Gastroesophageal sphincter (tissue), 4 donors: ENCODE data around the gene IL10. TPM values are rescaled to one million over a fixed set of nuclear protein-coding genes. Genes with fewer than 3 reads are reported as not detected.

Experiments
- ATAC-seq: fragments of 150-250 bp; one replicate; pipeline ENCODE4 v1.9.1; 2016; ENCODE audit warnings: mild to moderate bottlenecking, moderate library complexity
- H3K27ac ChIP-seq, 4 donors: fragments of 200-600 bp; sonication (generic) in 3 of 4; 1 replicate in 3 of 4; 2 replicates in 1 of 4; pipeline ENCODE4 v1.5.1; 2016 to 2019
- H3K27me3 ChIP-seq: fragments of 200-600 bp; sonication (generic); one replicate; pipeline ENCODE4 v1.5.1; 2019
- H3K36me3 ChIP-seq, 2 donors: fragments of 200-600 bp; sonication (generic); one replicate each; pipeline ENCODE4 v1.5.1; 2019; ENCODE audit warnings: control low read depth in 1 of 2
- H3K4me1 ChIP-seq, 3 donors: fragments of 200-600 bp; sonication (generic); 1 replicate in 2 of 3; 2 replicates in 1 of 3; pipeline ENCODE4 v1.5.1; 2016 to 2019; ENCODE audit warnings: control low read depth in 2 of 3
- H3K4me3 ChIP-seq, 2 donors: fragments of 200-600 bp; sonication (generic); one replicate each; pipeline ENCODE4 v1.5.1; 2019; ENCODE audit warnings: mild to moderate bottlenecking in 1 of 2, moderate library complexity in 1 of 2
- H3K9me3 ChIP-seq, 3 donors: fragments of 200-600 bp; sonication (generic); one replicate each; pipeline ENCODE4 v1.5.1; 2017 to 2019; ENCODE audit warnings: control low read depth in 2 of 3
- CTCF ChIP-seq, 4 experiments: fragments of 200-600 bp in 2 of 4; fragments of 450-650 bp in 2 of 4; sonication (generic) in 1 of 4; IDR thresholded peaks; one replicate each; pipeline ENCODE4 v1.5.1; 2017 to 2019; ENCODE audit warnings: antibody characterized with exemption in 4 of 4, mild to moderate bottlenecking in 2 of 4, moderate library complexity in 2 of 4
- EP300 ChIP-seq: sonication (generic); formaldehyde crosslinking; IDR thresholded peaks from one replicate; pipeline ENCODE4 v1.6.1; 2017; ENCODE audit warnings: antibody characterized with exemption, mild to moderate bottlenecking
- POLR2A ChIP-seq, 2 donors: fragments of 450-650 bp; IDR thresholded peaks; one replicate each; pipeline ENCODE4 v1.6.1; 2017; ENCODE audit warnings: antibody characterized with exemption in 2 of 2, mild to moderate bottlenecking in 2 of 2, moderate library complexity in 1 of 2
- POLR2AphosphoS5 ChIP-seq: sonication (generic); formaldehyde crosslinking; IDR thresholded peaks from one replicate; pipeline ENCODE4 v1.6.1; 2017; ENCODE audit warnings: antibody characterized with exemption
- WGBS, 2 donors: methylation state at CpG; one replicate each; pipeline ENCODE4 v1.1.5; 2018; ENCODE audit warnings: low coverage in 1 of 2; 5-methylcytosine and 5-hydroxymethylcytosine counted together
- small RNA-seq, 4 donors: library from RNA; depleted of rRNA; stranded (forward); fragments of <200 nt; gene quantifications; one replicate each; pipeline ENCODE3, GENCODE V24; 2016
- total RNA-seq, 4 donors: library from RNA; depleted of rRNA; stranded (reverse); fragments of >200 nt; gene quantifications; one replicate each; pipeline ENCODE4 v1.1.0, GENCODE V29; 2016

Gene IL10
- total RNA-seq, 4 donors from 2014 or later = 0.45 to 9.3 (median 2.3) TPM

DNA sequence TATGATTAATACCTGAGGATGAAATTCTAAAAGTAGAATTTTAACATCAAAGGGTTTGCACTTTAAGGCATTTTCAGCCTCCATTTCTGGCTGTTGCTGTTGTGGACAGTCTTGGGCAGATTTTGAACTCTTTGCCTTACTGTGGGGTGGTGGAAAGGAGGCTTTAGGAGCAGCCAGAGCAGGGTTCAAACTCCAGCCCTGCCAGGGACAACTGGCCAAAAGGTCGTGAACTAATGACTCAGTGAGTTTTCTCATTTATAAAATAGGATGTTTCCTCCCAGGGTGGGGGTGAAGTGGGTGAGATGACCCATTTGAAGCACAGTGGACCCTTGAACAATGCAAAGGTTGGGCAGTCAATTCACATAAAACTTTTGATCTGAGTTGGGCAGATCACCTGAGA is 50.8 kb downstream of the IL10 start:
- no peak overlapping the region for H3K27ac ChIP-seq
- H3K9me3 ChIP-seq = no peaks in the 10 kb centered on the region
- no peaks in the 10 kb centered on the region for H3K27me3 ChIP-seq
- WGBS, 2 donors = 83% methylated on average over 1 of the region's 1 CpG; no CpG with 5 or more reads in 1 of the 2 donors
- H3K4me1 ChIP-seq = peaks cover 8 to 86% (median 24%) of the 10 kb centered on the region in 3 donors
- ATAC-seq = no peak
- TF ChIP-seq EP300 (no peak), POLR2AphosphoS5 (no peak), POLR2A (IDR thresholded peaks at IDR 0.05) (no peak), CTCF (IDR thresholded peaks at IDR 0.05) (no peak)
- H3K36me3 ChIP-seq = no peaks in the 10 kb centered on the region
- no peak overlapping the region for H3K4me3 ChIP-seq

DNA sequence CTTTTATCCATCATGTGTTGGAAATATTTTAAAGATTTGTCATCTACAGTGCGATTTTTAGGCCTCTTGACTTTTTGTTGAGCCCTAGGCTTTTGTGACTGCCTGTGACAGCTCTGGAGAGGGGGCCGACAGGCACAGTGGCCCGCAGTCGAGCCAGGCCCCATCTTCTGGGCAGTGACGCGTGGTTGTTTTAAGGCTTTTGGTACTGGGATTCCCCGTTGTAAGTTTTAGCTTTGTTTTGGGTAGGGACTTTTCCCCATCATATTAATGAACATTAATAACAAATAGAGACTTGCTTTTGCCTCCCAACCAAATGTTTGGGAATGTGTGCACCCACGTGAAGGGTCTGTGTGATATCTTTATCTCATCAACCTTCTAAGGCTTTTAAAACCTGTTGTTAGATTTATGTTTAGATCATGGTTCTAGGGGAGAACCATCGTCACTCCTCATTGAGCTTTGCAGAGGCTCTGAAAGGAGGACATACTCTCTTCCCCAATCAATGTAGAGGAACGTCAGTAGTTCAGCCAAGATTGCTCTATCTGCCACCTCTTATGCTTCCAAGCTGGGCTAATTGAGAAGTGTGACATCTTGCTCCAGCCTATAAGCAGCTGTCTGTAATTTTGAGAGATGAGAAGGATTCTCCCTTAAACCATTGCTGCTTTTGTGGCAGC is 53.0 kb downstream of the IL10 start:
- ATAC-seq = no peak
- Histone ChIP-seq H3K27me3 (no peaks in the 10 kb centered on the region), H3K4me1 (peaks cover 14 to 86% (median 24%) of the 10 kb centered on the region in 3 donors), H3K27ac (no peak overlapping the region), H3K9me3 (no peaks in the 10 kb centered on the region), H3K36me3 (no peaks in the 10 kb centered on the region), H3K4me3 (no peak overlapping the region)
- 74 to 75% methylated on average over 9 of the region's 10 CpGs for WGBS, 2 donors
- TF ChIP-seq POLR2AphosphoS5 = no peak
- no peak for TF ChIP-seq POLR2A (IDR thresholded peaks at IDR 0.05)
- no peak for TF ChIP-seq CTCF (IDR thresholded peaks at IDR 0.05)
- TF ChIP-seq EP300 = no peak

- no peaks in the 10 kb centered on the region for H3K36me3 ChIP-seq
- H3K27ac ChIP-seq = no peak overlapping the region
- TF ChIP-seq CTCF (IDR thresholded peaks at IDR 0.05) (no peak), POLR2A (IDR thresholded peaks at IDR 0.05) (no peak), POLR2AphosphoS5 (no peak), EP300 (no peak)
- no peaks in the 10 kb centered on the region for H3K27me3 ChIP-seq
- H3K9me3 ChIP-seq = no peaks in the 10 kb centered on the region
- peaks cover 17 to 85% (median 20%) of the 10 kb centered on the region in 3 donors for H3K4me1 ChIP-seq
- H3K4me3 ChIP-seq = no peak overlapping the region
- WGBS, 2 donors = 87 to 100% methylated on average over 1 of the region's 1 CpG
- no peak for ATAC-seq
Observed at GRCh38 chr1:206717674-206717989, 54.7 kb downstream of the IL10 start.

Small RNA genes within 50 kb of the gene (small RNA-seq; reads per million reads assigned to genes)
- gene RF00019 = 0 reads per million in 4 donors

Other genes starting within 250 kb of the IL10 start
- 10 to 100 TPM; 43.7 to 60.1 (median 52.6) TPM for gene EIF2D, start 160.0 kb downstream of the IL10 start, total RNA-seq
- 10 to 100 TPM in 1 of 4 donors, 1 to 10 TPM in 3; 5.0 to 14.9 (median 8.4) TPM for gene DYRK3, start 137.0 kb downstream of the IL10 start, total RNA-seq
- 10 to 100 TPM; 45.0 to 77.4 (median 55.5) TPM for gene MAPKAPK2, start 87.6 kb downstream of the IL10 start, total RNA-seq
- gene IL19, start 1.7 kb downstream of the IL10 start, total RNA-seq = under 1 TPM in 1 of 4 donors, not detected in 3; 0.27 TPM
- gene IL20, start 93.1 kb upstream of the IL10 start, total RNA-seq = not detected
- not detected for gene IL24, start 124.9 kb upstream of the IL10 start, total RNA-seq
- gene FCMR, start 149.4 kb upstream of the IL10 start, total RNA-seq = 1 to 10 TPM in 3 of 4 donors, not detected in 1; 1.0 to 4.1 (median 1.6) TPM
- 100 to 1,000 TPM in 1 of 4 donors, under 1 TPM in 3; 0.16 to 256 (median 0.35) TPM for gene PIGR, start 174.0 kb upstream of the IL10 start, total RNA-seq
- under 1 TPM in 1 of 4 donors, not detected in 3; 0.39 TPM for gene FCAMR, start 198.0 kb upstream of the IL10 start, total RNA-seq